Inferior parietal cortex (tissue), 1 donor: ENCODE data around the gene TTC31.
A peak's percentile ranks its signal among the peaks of the same experiment; 100 is the strongest.

Source experiments
- DNase-seq: peaks from one replicate; pipeline ENCODE4 v3.0.0-alpha.2; 2016; ENCODE audit errors: extremely low spot score

TTC31 gene

DNA sequence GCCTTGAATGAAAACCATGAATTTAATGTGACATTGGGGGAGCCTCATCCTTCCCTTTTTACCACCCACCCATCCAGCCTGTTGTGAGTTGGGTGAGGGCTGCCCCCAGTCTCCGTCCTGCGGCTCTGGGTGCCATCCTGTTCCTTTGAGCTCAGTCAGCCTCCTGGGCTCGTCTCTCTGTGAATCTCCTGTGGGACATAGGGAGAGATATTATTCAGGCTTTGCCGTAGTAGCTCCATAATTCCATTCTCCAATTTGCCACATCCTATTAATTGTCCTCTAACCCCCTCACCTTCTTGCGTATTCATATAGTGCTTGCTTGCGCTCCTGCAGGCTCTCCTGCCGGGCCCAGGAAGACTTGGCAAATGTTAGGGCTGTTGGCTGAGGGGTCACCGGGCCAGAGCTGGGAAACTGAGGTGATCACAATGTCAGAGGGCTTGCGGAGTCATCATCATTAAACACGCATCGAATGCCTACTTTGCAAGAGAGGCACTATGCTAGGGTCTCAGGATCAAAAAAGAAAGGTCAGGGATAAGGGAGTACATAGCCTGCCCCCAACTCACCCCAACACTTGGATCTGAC is 43.9 kb downstream of the TTC31 start:
- no peak for DNase-seq

DNA sequence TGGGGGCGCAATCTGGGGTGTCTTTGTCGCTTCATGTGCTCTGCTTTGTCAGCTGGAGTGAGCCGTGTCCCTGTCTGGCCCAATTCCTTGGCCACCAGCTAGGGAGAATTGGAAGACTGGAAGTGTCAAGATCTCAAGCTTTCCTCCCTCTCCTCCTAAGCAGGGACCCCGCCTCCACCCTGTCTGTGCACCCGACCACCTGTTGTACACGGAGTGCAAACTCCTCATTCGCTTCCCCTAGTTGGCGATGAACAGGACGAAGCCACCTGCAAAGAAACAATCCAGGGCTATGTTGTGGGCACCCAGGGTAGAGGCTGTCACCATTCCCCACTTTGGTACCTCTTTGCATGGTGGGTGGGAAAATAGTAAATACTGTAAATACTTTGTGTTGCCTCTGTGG is 44.9 kb downstream of the TTC31 start:
- no peak for DNase-seq

DNA sequence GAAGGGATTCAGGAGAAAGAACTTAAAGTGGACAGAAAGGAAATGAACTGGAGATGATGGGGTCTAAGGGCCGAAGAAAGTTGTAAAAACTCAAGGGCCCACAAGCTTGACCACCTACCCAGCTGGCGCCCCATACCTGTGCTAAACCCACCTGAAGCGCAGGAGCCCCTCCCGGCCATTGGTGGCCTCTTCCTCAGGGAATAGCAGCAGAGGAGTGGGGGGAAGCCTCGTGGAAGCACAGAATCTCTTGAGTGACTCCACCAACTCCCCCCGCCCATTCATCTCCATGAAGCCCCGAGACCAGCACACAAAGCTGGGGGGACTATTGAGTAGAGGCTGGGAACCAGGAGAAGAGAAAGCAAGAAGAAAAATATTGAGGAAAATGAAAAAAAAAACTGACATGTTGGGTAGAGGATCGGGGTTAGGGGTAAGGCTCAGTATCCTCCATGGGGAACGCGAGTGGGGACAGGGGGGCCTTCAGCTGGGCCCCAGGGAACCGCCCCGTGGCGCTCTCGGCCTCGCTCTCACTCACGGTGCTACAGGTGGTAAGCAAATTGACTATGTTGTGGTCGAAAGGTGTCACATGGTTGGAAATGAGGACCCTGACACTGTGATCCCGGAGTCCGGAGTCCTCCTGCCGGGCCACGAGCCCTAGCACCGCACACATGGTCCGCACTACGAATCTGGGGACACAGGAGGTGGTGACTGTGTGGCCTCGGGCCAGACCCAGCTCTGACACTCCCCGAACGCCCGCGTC is 45.9 kb downstream of the TTC31 start:
- DNase-seq = no peak

DNA sequence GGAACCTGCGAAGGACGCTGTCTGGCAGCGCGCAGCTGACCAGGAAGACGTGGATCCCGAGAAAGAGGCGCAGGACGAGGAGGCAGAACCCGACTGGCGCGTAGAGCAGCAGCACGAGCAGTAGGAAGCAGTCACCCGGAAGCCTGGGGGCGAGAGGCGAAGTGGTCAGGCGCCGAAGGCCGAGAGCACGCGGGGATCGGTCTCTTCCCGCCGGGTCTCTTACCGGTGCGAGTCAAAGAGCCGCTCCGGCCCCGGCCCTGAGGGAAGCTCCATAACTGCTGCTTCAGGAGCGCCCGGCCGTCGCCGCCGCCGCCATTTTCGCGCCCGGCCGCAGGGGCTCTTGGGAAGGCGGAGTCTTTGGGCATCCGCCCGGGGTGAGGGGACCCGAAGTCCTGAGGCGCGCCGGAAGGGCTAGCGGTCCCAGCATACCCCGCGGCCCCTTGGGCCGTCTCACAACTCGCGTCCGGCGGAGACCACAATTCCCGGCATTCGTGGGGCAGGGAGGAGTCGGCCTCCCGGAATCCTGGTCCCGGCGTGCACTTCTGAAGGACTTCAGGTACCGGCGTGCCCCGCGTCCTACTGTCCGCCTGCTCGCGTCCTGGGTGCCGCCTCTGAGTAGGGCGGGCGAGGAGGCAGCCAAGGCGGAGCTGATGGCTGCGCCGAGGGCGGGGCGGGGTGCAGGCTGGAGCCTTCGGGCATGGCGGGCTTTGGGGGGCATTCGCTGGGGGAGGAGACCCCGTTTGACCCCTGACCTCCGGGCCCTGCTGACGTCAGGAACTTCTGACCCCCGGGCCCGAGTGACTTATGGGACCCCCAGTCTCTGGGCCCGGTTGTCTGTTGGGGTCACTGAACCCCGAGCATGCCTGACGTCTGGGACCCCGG is 46.7 kb downstream of the TTC31 start, which contains the start of the genes AUP1 and HTRA2:
AUP1 (minus strand) TSS at position 350 of the 882 bp plus-strand sequence; CDS start at position 273, 77 bp downstream.
HTRA2 (plus strand) TSS at position 577 of the 882 bp plus-strand sequence; CDS start at position 651, 74 bp downstream.
- peak; percentile 98 for DNase-seq

DNA sequence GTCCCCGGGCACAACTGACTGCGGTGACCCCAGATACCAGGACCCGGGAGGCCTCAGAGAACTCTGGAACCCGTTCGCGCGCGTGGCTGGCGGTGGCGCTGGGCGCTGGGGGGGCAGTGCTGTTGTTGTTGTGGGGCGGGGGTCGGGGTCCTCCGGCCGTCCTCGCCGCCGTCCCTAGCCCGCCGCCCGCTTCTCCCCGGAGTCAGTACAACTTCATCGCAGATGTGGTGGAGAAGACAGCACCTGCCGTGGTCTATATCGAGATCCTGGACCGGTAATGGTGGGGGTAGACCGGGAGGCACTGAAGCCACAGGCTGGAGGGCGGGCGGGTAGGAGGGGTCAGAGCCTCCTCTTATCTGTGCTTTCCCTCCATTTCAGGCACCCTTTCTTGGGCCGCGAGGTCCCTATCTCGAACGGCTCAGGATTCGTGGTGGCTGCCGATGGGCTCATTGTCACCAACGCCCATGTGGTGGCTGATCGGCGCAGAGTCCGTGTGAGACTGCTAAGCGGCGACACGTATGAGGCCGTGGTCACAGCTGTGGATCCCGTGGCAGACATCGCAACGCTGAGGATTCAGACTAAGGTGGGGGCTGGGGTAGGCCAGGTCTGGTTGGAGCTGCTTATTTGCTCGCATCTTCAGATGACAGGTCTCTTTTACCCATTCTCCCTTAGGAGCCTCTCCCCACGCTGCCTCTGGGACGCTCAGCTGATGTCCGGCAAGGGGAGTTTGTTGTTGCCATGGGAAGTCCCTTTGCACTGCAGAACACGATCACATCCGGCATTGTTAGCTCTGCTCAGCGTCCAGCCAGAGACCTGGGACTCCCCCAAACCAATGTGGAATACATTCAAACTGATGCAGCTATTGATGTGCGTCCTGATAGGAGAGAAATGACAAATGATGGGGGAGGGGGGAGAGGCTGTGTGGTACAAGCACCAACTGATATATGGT is 47.6 kb downstream of the TTC31 start:
- DNase-seq = peak; percentile 59

DNA sequence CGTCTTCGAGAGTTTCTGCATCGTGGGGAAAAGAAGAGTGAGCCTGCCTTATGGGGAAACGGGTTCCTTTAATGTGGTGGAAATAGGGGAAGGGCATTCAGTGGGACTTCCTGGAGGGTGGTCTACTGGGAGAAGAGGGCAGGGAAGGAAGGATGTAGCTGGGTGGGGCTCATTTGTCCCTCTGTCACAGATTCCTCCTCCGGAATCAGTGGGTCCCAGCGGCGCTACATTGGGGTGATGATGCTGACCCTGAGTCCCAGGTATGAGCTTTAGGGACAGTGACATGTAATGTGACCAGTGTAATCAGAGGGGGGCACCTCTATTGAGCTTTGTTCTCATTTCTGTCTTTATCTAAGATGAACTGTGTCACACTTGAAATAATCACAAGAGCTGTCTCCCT is 48.8 kb downstream of the TTC31 start:
- no peak for DNase-seq

DNA sequence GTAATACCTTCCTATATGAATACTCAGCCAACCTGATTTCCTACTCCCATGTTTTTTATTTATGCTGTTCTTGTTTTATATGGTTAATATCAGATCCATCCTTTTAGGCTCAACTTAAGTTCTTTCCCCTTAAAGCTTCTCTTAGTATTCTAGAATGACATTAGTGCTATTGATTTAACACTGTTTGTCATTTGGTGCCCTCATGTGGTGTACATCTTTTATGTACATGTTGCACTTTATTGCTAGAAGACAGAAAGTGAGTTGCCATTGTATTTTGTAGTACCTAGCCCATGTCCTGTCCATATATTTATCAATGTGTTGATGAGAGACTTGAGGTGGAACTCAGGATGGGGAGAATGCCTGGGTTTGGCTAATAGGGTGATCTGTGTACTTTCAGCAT is 49.3 kb downstream of the TTC31 start:
- no peak for DNase-seq

DNA sequence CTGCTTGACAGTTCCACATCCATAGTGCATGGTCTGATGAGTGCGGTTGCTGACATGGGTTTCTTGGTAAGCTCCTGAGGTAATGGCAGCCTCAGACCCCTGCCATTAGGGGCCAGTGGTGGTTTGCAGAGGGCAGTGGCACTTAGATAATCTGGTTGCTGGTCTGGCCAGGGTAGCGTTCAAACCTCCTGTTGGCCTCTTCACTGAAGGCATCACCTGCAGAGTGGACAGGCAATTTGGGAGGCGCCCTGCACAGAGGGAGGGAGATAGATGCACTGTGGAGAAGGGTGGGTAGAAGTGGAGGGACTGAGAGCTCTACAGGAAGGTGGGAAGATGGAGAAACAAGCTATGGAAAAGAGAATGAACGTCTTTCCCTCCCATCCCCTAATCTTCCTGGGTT is 50.6 kb downstream of the TTC31 start:
- no peak for DNase-seq

DNA sequence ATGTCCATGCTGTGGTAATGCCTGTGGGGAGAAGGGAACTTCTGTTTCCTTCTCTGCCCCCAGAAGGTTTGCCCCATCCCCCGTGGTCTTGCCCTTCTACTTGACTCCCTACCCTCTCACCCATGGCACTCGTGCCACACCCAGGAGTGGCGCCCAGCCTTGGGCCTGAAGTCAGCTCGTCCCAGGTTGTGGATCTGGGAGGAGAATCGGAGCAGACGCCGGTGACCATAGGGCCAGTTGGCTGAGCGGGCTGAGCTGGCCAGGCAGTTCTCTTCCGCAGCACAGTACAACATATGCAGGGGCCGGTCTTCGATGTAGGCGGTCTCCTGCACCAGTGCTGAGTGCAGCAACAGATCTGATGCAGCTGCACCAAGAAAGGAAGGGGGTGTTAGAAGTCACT is 51.5 kb downstream of the TTC31 start:
- no peak for DNase-seq

DNA sequence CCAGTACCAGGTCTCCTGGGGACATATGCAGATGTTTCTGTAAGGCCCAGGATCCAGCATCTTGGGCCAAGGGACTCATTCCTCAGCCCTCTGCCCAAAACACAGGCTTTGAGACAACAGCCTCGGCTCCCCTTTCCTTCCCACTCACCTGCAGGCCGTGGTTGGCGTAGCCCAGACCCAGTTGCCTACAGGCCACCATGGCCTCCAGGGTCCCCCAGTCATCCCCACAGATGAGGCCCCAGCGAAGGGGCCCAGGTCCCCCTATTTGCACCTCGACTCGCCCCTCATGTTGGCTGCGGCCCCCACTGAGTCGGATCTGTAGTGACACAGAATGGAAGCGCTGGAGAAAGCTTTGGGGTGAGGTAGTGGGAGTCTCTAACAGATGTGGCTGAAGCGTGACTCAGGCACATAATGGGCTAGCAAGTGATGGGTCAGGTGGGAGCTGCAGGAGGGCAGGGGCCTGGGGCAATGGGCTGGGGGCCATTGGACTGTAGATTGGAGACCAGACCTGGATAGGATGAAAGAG is 52.6 kb downstream of the TTC31 start:
- no peak for DNase-seq

DNA sequence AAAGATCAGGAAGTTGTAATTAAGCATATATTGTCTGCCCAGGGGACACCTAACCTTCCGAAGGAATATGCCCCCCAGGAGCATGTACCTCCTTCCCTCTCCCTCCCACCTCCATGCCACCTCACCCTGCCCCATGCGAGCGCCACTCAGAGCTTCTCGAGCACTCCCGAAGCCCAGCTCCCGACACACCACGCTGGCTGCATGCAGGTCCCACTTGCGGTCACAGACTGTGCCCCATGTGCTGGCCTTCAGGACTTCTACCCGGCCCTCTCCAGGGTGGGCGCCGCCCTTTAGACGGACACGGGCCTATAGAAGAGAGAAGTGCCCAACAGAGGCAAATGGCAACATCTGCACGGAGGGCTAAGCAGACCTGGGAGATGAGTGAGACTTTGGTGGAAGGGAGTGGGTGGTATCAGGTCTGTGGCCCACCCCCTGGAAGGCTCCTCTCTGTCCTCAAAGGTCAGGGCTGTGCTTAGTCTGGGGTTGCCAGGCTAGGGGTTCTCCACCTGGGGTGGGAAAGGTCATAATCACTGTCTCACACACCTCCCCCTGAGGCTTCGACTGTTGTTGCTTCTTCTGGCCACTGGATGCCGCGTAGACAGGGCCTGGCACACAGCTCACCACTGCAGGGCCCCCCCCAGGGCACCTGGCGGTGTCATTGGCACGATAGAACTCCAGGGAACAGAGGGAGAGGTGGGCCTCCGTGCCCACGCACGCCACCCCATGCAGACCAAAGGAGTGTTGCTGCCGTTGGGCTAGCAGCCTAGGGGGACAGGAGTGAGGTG is 53.5 kb downstream of the TTC31 start:
- no peak for DNase-seq

DNA sequence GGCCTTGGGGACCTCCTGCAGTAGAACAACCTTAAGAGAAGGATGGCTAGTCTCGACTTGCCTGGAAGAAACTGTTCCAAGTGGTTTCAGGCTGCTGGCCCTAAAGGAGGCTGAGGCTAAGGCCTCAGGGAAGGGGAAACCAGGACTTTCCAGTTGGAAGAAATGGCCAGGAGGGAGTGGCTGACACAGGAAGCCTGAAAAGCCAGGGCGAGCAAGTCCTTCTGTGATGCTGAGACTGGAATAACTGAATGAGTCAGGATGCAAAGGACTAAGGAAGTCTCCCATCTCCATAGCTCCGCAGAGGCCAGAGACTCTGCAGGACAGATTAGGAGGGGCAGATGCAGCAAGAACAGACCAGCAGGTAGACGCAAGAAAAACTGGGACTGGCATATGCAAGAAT is 54.3 kb downstream of the TTC31 start:
- DNase-seq = no peak

DNA sequence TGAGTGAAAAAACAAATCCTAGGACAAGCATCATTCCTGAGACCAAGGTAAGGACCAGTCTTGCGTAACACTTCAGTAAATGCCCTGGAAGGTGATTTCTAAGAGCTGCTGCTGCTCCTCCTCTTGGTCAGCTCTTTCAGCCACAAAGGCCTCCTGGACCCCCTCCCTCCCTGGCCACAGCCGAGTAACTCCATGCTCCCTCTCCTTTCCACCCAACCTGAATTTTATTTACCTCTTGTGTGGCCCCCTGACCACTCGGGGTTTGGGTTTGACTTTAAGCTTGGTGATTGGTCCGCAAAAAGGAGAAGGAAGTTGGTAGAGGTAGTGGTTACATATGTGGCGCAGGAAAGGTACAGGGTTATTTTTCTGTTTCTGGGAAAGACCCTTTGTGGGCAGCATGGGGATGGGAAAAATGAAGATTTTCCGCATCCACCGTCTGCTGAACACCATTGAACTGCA is 56.0 kb downstream of the TTC31 start:
- no peak for DNase-seq

DNA sequence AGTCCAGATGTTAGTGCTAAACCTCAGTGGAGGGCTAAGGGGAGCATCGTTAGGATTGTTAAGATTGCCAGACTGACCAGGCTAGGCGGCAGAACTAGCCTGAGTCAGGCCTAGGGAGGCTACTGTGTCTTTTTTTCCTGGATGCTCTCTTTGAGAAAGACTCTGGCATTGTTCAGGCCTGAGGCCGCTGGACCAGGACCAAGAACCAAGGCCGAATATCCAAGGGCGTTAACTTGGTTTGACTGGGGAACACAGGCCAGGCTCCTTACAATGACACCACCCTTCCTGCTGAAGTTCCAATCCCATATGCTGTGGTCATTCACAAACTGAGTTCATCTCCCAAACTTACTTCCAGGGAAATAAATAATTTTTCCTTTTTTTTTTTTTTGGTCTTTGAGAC is 57.4 kb downstream of the TTC31 start:
- DNase-seq = no peak

DNA sequence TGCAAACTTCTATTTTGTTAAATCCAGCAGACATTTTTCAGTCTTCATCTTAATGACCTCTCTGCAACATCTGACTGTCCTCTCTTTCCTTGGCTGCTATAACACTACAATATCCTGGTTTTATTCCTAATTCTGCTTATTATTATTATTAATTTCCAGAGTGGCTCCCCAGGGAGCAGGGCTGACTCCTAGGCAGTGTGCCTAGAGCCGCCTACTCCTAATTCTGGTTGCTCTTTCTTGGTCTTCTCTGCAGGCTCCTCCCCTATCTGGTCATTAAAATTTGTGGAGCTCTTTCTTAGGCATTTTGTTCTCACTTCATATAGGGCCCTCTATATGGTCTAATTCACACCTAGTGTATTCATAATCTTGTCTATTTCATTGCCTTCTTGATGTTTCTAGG is 60.1 kb downstream of the TTC31 start:
- DNase-seq = no peak
